ENCODE data around the gene USH1C.

USH1C gene

DNA sequence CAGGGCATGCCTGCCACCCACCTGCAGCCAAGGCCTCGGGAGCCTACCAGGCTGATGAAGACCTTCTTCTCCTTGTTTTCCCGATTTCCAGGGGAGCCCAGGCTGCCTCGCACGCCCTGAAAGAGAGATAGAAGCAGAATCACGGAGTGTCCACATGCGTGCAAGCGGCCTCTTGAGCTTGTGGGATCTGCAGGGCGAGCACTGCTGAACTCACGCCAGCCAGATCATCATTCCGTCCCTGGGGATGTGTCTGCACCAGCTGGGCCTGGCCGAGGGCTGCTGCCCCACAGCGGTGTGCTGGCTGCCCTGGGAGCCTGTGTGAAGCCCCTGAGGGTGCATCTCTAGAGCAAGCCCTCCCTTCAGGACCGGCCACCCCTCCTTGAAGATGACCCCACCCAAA is 17.9 kb downstream of the USH1C start:
- DNase-seq (ENCODE audit: low read depth), result no peak

DNA sequence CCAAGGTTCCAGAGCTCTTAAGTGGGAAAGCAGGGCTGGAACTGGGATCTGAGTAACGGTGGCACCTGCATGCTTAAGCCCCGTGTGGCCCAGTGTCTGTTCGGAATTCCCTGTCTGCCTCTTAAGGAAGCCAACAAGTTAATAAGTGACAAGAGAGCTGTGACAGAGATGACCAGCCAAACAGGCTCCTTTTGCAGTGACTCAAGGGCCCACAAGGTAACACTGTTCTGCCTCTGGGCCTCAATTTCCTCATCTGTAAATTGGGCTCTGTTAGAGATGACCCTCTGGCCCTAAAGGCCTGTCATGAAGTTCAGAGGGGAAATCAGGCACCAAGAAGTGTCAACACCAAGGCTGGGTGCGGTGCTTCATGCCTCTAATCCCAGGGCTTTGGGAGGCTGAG is 18.6 kb downstream of the USH1C start:
- DNase-seq (ENCODE audit: low read depth), result no peak

DNA sequence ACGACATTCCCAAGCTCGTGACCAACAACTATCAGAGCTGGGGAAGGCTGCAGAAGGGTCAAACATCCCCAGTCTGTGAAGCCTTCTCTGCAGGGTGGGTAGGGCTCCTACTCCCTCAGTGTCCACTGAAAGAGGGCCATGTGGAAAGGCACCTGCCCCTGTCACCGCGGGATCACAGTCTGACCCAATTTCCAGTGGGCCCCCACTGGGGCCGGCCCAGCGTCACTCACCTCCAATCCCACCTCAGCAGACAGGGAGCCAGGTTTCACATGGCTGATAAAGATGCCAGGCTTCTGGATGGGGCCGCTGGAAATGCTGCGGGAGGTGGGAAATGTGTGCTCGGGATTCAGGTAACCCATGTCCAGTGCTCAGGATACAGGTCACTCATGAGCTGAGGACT is 20.0 kb downstream of the USH1C start:
- no peak for DNase-seq (ENCODE audit: low read depth)

DNA sequence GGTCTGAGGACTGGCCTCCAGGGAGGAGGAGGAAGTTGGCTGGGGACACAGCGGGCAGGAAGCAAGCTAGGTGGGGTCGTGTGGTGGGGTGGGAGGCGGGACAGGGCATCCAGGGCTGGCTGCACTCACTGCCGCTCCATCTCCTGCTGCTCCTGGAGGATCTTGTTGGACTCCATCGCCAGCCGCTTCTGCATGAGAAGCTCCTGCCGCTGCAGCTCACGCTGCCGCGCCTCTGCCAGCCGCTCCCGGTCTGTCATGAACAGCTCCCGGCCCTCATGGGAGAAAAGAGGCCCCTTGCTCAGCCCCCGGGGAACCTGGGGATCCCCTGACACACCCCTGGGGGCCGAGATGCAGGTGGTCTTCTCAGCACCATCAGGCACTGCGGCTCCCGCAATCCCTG is 21.6 kb downstream of the USH1C start:
- no peak for DNase-seq (ENCODE audit: low read depth)

DNA sequence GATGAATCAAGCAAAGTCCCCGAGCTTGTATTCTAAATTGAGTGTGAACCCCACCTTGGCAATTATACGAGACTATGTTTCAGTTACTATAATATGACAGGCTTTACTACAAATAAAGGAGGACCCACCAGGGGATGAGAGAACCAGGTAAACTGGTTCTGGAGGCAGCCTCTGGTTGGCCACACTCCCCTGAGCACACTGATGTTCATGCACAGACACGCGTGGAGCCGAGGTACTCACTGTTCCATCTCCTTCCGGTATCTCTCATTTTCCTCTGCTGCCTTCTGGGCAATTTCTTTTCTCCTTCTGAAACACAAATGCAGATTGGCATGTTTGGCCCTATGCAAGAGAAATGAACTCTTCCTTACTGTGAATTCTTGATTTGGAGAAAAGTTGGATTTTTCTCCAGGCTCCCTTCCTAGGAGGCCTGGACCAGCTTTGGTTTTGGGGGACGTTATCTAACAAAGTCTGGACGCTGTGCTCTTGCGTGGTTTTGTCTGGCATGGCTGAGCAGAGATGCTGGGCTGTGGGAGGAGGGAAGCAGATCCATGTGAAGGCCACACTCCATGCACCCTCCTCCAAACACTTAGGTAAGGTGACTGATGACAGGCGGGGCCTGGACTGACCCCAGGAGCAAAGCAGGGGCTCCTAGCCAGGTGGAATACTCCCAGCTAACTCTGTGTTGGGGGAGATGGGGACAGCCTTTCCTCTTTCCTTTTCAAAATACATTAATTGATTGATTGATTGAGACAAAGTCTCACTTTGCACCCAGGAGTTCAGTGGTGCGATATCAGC is 22.9 kb downstream of the USH1C start:
- no peak for DNase-seq (ENCODE audit: low read depth)

DNA sequence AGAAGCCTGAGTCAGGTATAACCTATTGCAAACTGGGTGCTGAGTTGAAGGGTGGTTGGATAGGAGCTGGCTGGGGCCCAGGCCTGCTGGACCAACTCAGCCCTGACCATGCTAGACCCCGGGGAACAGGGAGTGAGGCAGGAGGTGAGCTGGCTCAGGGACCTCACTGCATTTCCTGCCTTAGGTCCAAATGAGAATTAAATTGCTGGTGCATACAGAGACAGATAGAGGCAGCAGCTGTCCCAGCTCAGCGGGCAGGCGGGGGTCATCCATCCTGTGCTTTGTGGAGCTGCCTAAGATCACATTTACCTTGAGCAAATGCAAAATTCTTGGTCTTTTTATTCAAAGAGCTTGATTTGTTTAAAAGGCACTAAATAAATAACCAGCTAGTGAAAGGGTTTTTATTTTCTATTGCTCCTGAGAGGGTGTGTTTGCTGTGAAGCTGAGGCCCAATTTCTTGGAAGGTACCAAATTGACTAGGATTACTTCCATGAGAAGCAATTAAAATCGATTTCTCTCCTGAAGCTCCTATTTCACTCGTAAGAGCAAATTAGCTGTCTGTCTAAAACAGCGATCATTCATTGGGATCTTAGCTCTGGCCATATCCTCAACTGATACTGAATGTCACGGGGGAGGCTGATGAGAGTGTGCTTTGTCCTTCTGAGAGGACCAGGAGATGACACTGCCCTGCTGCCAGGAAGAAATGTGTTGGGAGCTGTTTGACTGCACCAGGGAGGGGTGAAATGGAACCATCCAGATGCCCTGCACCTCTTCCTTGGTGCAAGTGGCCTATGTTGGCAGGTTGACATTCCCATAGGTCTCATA is 24.9 kb downstream of the USH1C start:
- DNase-seq (ENCODE audit: low read depth), result no peak

DNA sequence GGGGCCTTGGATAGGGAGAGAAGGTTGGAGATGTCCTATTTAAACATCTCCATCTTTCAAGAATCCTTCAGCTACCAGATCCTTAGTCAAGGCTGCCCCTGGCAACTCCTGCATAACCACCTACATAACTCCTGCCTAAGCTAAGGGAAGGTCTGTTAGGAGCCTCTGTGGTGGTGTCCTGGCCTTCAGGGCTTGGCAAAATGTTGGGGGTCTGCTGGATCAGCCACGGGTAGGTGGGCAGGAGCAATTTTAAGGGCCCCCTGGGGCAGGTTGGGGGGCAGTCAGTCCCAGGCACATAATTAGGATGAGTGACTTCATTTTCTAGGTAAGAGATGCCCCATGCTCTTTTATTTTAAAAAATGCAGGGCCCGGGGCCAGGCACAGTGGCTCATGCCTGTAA is 25.9 kb downstream of the USH1C start:
- DNase-seq (ENCODE audit: low read depth), result no peak

DNA sequence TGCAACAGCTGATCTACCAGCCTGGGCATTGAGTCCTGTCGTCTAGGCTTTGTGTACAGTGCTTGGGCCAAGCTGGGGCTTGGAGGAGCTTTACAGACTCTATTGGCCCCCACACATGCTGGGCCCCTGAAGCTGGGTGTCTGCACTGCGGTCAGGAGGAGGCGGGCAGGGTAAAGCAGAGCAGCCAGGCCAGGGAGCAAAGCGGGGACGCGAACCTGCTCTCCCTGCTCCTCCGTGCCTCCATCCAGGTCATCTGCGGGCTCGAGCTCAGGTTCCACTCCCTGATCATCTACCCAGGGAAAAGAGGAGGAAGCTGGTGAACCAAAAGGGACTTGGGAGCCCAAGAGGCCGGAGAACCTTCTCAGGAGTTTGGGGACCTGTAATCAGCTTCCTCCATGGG is 27.0 kb downstream of the USH1C start:
- DNase-seq (ENCODE audit: low read depth), result no peak

DNA sequence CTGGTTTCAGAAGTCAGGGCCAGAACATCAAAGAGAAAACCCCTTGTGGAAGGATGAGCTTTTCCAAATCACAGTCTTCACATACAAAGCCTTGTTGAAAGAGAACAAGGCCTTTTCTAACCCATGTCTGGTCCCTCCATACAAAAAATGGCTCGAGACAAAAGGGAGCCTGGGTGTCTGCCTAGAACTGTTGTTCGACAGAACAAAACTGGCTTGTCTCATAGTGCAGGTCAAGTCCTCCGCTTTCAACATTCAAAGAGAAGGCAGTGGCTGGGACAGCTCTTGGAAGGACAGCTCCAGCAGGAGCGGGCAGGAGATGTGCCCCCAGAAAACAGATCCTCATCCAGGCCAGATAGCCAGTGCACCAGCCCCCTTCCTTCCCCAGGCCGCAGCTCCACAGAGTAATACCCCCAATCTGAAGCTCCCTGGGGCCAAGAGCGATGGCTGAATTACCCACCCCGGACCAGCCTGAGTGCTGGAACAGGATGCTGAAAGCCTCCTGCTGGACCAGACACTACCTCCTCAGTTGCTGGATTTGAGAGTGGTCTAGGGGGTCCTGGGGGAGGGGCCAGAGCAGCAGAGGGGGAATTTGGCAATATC is 27.6 kb downstream of the USH1C start:
- no peak for DNase-seq (ENCODE audit: low read depth)

DNA sequence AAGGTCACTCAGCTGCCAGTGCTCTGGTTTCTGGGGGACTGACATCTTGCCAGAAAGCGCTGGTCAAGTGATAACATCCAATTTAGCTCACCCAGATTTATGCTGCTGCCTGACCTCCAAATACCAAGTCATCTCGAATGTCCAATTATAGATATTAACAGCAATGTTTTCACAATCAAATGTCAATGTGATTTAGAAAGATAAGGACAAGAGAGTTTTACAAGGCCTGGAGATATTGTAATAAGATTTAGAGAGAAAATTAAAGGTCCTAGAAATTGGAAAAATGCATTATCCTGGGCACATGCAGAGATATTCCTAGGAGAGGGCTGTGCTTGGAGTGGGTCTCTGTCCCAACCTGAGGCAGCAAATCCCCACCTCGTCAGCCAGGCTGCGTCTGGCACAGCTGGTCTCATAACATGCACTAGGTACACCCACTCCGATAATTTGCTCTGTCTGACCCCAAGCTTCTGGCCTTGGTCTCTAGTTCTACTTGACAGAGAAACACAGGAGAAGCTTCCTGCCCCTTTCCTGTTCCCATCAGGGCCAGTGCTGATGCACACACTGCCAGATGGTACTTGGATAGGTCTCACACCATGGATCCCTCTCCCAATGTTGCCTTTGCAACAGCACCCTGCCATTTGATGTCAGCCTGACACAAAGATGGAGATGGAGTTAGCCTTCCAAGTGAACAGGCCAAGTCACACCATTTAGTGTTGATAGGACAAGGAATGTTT is 28.6 kb downstream of the USH1C start:
- DNase-seq (ENCODE audit: low read depth), result no peak

DNA sequence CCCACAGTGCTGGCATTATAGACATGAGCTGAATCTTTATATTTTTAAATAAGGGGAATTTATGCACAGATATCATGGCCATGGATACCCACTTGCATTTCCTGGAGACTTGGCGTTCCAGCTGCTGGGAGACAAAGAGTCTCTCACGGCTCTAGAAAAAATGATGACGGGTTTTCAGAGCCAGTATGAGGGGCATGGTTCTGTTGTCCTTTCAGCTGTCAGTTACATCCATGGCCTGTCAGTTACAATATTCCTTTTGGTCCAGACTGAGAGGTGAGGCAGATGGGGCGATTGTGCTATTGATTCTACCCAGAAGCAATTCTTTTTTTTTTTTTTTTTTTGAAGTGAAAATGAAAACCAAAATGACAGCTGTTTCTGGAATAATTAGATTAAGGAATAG is 29.7 kb downstream of the USH1C start:
- no peak for DNase-seq (ENCODE audit: low read depth)

DNA sequence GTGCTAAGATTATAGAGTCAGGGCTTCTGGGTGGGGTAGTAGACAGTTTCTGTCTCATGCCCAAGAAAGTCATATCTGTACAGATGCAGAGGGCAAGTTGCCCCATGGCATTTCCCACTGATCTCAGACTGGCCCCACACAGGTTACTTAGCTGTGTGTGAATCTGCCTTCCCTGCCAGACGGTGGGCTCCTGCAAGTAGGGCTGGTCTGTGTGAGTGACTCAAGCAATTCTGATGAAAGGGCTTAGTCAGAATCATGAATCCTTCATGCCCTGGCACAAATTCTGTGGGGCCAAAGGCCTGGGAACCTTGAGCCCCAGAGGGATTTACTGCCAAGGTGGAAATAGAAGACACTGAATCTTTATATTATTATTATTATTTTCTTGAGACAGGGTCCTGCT is 30.4 kb downstream of the USH1C start:
- DNase-seq (ENCODE audit: low read depth), result peak; percentile 15

DNA sequence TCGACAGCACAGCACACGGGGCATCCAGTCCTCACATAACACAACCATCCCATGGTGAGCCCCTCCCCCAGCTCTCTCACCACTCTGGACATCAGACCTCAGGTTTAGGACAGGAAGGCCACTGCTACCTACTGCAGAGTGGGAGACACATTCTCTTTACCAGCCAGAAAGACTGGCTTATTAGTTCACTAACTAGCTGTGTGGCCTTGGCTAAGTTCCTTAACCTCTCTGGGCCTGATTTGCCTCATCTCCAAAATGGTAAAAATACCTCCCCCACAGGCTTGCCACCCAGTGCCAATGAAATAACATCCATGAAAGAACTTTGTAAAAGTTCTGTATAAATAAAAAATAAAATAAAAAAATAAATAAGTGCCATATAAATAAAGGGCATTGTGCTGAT is 32.1 kb downstream of the USH1C start:
- no peak for DNase-seq (ENCODE audit: low read depth)

DNA sequence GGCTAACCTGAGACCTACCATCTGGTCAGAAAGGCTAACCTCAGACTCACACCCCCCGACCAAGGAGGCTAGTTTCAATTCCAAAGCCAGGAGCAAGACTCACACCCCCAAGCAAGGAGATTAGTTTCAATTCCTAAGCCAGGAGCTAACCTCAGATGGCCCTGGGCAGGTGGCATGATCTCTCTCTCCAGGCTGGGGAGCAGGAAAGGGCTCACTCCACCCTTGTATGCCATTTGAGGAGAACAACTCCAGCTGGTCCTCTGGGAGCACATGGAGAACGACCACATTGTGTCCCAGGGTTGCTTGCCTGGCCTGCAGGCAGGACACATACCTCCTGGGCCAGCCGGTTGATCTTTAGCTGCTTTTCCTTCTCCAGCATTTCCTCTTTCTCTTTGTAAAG is 32.6 kb downstream of the USH1C start:
- no peak for DNase-seq (ENCODE audit: low read depth)

DNA sequence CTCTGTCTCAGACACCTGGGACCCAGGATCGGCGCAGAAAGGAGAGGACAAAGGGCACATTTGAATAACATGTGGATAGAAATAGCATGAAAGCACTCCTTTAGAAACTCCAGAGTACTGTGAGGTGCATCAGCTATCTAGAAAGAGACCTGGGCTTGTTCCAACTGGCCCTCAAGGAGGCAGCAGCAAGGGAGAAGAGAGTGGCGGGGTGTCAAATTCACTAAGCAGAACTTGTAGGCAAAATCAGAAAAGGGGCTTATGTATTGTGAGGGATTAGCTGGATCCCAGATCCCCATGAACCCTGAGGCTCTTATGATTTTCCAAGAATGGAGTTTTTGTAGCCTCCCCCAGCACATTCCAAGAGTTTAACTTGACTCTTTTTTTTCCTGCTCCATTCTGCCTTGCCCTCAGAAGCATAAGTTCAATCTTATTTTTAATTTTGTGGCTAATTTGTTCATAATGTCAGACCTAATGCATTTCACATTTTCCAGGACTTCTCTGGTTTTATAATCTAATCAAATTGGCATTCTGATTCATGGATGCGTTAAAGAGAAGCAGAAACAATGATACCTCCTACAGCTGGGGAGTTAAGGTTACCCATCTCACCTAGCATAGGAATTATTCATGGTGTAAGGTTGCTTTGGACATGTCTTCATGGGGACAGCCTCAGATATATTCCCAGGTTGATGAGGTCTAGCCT is 33.6 kb downstream of the USH1C start:
- DNase-seq (ENCODE audit: low read depth), result no peak

DNA sequence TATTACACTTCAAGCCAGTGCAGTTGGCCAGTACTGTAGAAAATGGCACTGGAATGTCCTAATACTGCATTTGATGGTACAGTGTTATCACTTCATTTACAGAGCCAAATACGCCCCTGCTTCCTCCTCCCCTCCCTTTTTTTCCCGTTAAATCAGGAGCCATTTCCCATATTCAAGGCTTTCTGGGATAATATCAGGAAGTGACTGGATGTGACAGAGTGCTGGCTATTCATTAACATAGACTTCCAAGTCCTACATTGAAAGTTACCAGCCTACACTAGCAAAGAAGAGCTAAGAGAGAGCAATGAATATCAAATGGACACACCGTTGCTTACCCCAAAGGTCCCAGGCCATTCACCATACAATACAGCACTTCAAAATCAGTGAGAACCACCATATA is 35.4 kb downstream of the USH1C start:
- DNase-seq (ENCODE audit: low read depth), result no peak

DNA sequence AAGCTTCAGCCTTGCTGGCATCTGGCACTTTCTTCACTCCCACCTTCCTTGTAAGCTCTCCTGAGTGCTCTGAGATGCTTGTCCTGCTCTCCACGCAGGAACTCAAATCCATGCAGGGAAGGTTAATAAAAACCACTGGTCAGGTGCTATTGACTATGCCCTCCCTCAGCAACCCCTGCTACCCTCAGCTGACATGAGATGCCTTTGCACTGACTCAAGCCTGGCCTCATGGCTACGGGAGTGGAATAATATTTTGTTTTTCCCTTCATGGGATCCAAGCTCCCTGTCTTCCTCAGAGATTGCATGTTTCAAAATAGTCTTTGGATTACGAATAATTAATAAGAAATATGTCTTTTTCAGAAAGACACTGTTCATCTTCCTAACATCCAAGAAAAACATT is 35.9 kb downstream of the USH1C start:
- DNase-seq (ENCODE audit: low read depth), result no peak

DNA sequence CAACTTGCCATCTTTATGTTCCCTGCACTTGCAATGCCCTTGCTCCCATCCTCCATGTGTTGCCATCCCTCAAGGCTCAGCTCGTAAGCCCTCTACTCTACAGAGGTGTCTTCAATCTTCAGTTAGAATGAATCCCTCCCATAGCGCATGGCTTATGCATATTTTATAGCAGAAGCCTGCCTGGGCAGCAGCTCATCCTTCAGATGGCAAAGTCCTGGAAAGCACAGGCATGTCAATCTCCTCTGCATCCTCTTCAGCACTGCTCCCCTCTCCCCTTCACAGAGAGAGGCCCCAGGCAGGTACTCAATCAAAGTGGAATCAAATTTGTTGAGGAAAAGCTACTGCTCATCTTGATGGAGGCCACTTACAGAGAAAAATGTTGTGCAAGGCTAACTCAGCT is 36.4 kb downstream of the USH1C start:
- no peak for DNase-seq (ENCODE audit: low read depth)

DNA sequence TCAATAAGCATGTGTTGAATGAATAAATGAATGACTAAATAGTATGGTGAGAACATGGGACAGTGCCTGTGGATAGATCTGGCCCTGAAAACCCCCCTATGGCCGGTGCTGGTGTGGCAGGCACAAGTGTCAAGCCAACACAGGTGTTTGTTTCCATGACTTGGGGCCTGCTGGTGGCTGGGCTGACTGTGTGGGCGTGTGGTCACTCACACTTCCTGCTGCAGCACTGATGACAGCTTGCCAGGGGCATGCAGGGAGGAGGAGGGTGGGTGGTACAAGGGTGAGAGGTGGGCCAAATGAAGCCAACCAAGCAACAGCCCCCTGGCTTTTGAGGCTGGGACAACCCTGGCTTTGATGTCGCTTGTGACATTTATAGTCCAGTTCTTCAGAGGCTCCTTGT is 37.3 kb downstream of the USH1C start:
- DNase-seq (ENCODE audit: low read depth), result no peak

DNA sequence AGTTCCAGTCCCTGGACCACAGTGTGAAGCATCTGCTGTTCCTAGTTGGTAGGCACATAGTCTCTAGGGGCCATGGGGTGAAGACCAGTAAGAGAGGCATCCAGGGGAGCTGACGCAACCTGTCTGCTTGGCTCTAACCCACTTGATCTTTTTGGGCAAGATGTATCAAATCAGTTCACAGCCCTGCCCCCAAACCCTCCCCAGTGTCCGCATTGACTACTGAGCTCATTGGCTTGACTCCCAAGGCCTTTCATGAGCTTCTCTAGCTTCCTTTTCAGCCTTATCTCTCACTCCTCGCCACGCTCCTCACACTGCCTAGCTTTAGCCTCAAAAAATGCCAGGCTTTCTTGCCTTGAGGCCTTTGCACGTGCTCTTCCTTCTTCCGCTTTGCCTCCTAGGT is 37.9 kb downstream of the USH1C start:
- no peak for DNase-seq (ENCODE audit: low read depth)

DNA sequence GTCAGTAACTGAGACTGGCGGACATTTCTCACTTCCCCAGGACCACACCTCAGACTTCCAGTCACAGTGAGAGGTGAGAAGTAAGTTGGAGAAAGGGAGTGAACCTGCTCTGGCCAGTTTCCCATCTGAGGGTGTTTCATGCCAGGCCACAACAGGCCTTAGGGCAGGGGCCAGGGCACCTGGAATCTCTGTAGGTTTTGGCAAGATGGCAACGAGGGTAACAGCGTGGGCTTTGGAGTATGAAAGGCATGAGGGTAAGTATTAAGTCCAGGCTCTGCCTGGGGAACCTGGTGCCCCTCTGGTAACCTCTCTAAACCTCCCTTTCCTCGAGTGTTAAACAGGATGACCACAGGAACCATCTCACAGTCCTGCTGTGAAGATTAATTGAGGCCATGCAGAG is 39.1 kb downstream of the USH1C start:
- no peak for DNase-seq (ENCODE audit: low read depth)

All from iris pigment epithelial cell (primary cell).